ENCODE measurements around the gene XK.

Gene XK

GRCh38 chrX:37678574-37678973, 7.0 kb upstream of the XK start:
- Histone ChIP-seq H3K36me3 (ENCODE audit: control insufficient read depth, insufficient read depth, low read length) (no peaks in the 10 kb centered on the region), H3K4me3 (ENCODE audit: insufficient read depth, low read depth, low read length, poor library complexity, severe bottlenecking) (no peak overlapping the region), H3K27ac (ENCODE audit: insufficient read depth, low read length, poor library complexity, severe bottlenecking) (no peak overlapping the region), H3K4me1 (ENCODE audit: control insufficient read depth, insufficient read depth, low read length, poor library complexity, severe bottlenecking) (no peaks in the 10 kb centered on the region), H3K9me3 (ENCODE audit: control insufficient read depth, low read length) (no peaks in the 10 kb centered on the region), H3K27me3 (replicated peaks; ENCODE audit: control insufficient read depth, insufficient read depth, low read length, poor library complexity, severe bottlenecking) (no peaks in the 10 kb centered on the region)
- DNase-seq: no peak

- DNase-seq: no peak
- no peaks in the 10 kb centered on the region for H3K27me3 ChIP-seq (replicated peaks; ENCODE audit: control insufficient read depth, insufficient read depth, low read length, poor library complexity, severe bottlenecking)
- no peaks in the 10 kb centered on the region for H3K36me3 ChIP-seq (ENCODE audit: control insufficient read depth, insufficient read depth, low read length)
Measured at GRCh38 chrX:37679230-37679629, 6.4 kb upstream of the XK start.

DNA sequence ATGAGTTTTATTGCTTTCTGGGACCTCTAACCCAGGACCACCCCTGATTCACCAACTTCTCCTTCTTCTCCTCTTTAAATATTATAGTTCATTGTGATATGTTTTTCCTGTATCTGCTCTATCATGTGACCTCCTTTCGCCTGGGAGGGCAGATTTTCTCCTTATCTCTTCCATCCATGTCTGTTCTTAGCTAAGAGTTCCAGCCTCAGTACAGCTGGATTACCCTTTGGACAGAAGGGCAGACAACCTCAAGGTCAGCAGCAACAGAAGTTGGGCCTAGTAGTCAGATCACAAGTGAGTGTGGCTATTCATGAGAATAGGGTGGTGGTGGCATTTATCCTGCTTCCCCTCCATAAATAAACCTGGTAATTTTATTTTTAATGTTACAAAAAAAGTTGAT, 5.7 kb upstream of the XK start:
- no peaks in the 10 kb centered on the region for H3K27me3 ChIP-seq (replicated peaks; ENCODE audit: control insufficient read depth, insufficient read depth, low read length, poor library complexity, severe bottlenecking)
- DNase-seq: no peak
- H3K36me3 ChIP-seq (ENCODE audit: control insufficient read depth, insufficient read depth, low read length): no peaks in the 10 kb centered on the region
- H3K27ac ChIP-seq (ENCODE audit: insufficient read depth, low read length, poor library complexity, severe bottlenecking): no peak overlapping the region
- H3K4me1 ChIP-seq (ENCODE audit: control insufficient read depth, insufficient read depth, low read length, poor library complexity, severe bottlenecking): no peaks in the 10 kb centered on the region
- H3K4me3 ChIP-seq (ENCODE audit: insufficient read depth, low read depth, low read length, poor library complexity, severe bottlenecking): no peak overlapping the region
- H3K9me3 ChIP-seq (ENCODE audit: control insufficient read depth, low read length): no peaks in the 10 kb centered on the region

More at GRCh38 chrX:37679230-37679629, 6.4 kb upstream of the XK start:
- Histone ChIP-seq H3K4me1 (ENCODE audit: control insufficient read depth, insufficient read depth, low read length, poor library complexity, severe bottlenecking) (no peaks in the 10 kb centered on the region), H3K9me3 (ENCODE audit: control insufficient read depth, low read length) (no peaks in the 10 kb centered on the region), H3K4me3 (ENCODE audit: insufficient read depth, low read depth, low read length, poor library complexity, severe bottlenecking) (no peak overlapping the region), H3K27ac (ENCODE audit: insufficient read depth, low read length, poor library complexity, severe bottlenecking) (no peak overlapping the region)

GRCh38 chrX:37684426-37684825, 1.2 kb upstream of the XK start:
- Histone ChIP-seq H3K9me3 (ENCODE audit: control insufficient read depth, low read length) (no peaks in the 10 kb centered on the region), H3K27ac (ENCODE audit: insufficient read depth, low read length, poor library complexity, severe bottlenecking) (no peak overlapping the region), H3K27me3 (replicated peaks; ENCODE audit: control insufficient read depth, insufficient read depth, low read length, poor library complexity, severe bottlenecking) (no peaks in the 10 kb centered on the region), H3K4me3 (ENCODE audit: insufficient read depth, low read depth, low read length, poor library complexity, severe bottlenecking) (no peak overlapping the region), H3K4me1 (ENCODE audit: control insufficient read depth, insufficient read depth, low read length, poor library complexity, severe bottlenecking) (no peaks in the 10 kb centered on the region), H3K36me3 (ENCODE audit: control insufficient read depth, insufficient read depth, low read length) (no peaks in the 10 kb centered on the region)
- no peak for DNase-seq

- Histone ChIP-seq H3K27ac (ENCODE audit: insufficient read depth, low read length, poor library complexity, severe bottlenecking) (no peak overlapping the region), H3K4me3 (ENCODE audit: insufficient read depth, low read depth, low read length, poor library complexity, severe bottlenecking) (peak overlapping the region; percentile 25), H3K4me1 (ENCODE audit: control insufficient read depth, insufficient read depth, low read length, poor library complexity, severe bottlenecking) (no peaks in the 10 kb centered on the region), H3K27me3 (replicated peaks; ENCODE audit: control insufficient read depth, insufficient read depth, low read length, poor library complexity, severe bottlenecking) (no peaks in the 10 kb centered on the region), H3K36me3 (ENCODE audit: control insufficient read depth, insufficient read depth, low read length) (no peaks in the 10 kb centered on the region), H3K9me3 (ENCODE audit: control insufficient read depth, low read length) (no peaks in the 10 kb centered on the region)
- DNase-seq: no peak
Measured at GRCh38 chrX:37684973-37685372, 618 bp upstream of the XK start.

GRCh38 chrX:37686369-37686995, 891 bp downstream of the XK start:
- Histone ChIP-seq H3K9me3 (ENCODE audit: control insufficient read depth, low read length) (no peaks in the 10 kb centered on the region), H3K36me3 (ENCODE audit: control insufficient read depth, insufficient read depth, low read length) (no peaks in the 10 kb centered on the region), H3K4me3 (ENCODE audit: insufficient read depth, low read depth, low read length, poor library complexity, severe bottlenecking) (peak overlapping the region; percentile 40), H3K4me1 (ENCODE audit: control insufficient read depth, insufficient read depth, low read length, poor library complexity, severe bottlenecking) (no peaks in the 10 kb centered on the region), H3K27ac (ENCODE audit: insufficient read depth, low read length, poor library complexity, severe bottlenecking) (no peak overlapping the region), H3K27me3 (replicated peaks; ENCODE audit: control insufficient read depth, insufficient read depth, low read length, poor library complexity, severe bottlenecking) (no peaks in the 10 kb centered on the region)
- no peak for DNase-seq

DNA sequence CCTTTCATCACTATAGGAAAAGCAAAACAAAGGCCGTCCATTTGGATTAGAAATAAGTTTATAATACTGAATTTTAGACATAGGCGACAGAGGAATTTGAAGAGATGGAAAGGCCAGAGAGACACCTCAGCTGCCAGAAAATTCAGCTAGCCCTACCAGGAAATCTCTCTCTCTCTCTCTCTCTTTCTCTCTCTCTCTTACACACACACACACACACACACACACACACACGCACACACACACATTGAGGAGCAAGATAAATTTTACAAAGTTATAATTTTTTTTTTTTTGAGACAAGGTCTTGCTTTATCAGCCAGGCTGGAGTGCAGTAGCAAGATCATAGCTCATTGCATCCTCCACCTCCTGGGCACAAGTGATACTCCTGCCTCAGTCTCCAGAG, 1.4 kb downstream of the XK start:
- H3K4me1 ChIP-seq (ENCODE audit: control insufficient read depth, insufficient read depth, low read length, poor library complexity, severe bottlenecking): no peaks in the 10 kb centered on the region
- no peak overlapping the region for H3K27ac ChIP-seq (ENCODE audit: insufficient read depth, low read length, poor library complexity, severe bottlenecking)
- no peak for DNase-seq
- H3K4me3 ChIP-seq (ENCODE audit: insufficient read depth, low read depth, low read length, poor library complexity, severe bottlenecking): no peak overlapping the region
- H3K9me3 ChIP-seq (ENCODE audit: control insufficient read depth, low read length): no peaks in the 10 kb centered on the region
- no peaks in the 10 kb centered on the region for H3K36me3 ChIP-seq (ENCODE audit: control insufficient read depth, insufficient read depth, low read length)
- H3K27me3 ChIP-seq (replicated peaks; ENCODE audit: control insufficient read depth, insufficient read depth, low read length, poor library complexity, severe bottlenecking): no peaks in the 10 kb centered on the region

DNA sequence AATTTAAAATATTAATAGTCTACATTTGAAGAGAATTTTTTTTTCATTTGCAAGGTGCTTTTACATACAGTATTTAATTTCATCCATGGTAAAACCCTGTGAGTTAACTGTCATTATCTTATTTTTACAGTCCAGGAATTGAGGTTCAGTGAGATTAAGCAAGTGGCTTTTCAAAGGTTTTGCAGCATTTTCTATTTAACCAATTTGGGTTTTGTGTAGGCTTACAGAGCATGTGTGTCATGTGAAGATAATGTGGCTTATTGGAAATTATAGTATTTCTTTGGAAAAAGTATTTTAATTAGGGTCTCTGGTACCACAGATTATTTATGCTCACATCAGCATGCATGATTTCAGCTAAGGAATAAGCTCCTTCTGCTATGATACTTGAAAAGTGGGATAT, 4.5 kb downstream of the XK start:
- Histone ChIP-seq H3K4me1 (ENCODE audit: control insufficient read depth, insufficient read depth, low read length, poor library complexity, severe bottlenecking) (no peaks in the 10 kb centered on the region), H3K27ac (ENCODE audit: insufficient read depth, low read length, poor library complexity, severe bottlenecking) (no peak overlapping the region), H3K4me3 (ENCODE audit: insufficient read depth, low read depth, low read length, poor library complexity, severe bottlenecking) (no peak overlapping the region), H3K9me3 (ENCODE audit: control insufficient read depth, low read length) (no peaks in the 10 kb centered on the region), H3K27me3 (replicated peaks; ENCODE audit: control insufficient read depth, insufficient read depth, low read length, poor library complexity, severe bottlenecking) (no peaks in the 10 kb centered on the region), H3K36me3 (ENCODE audit: control insufficient read depth, insufficient read depth, low read length) (no peaks in the 10 kb centered on the region)
- DNase-seq: no peak

- H3K27ac ChIP-seq (ENCODE audit: insufficient read depth, low read length, poor library complexity, severe bottlenecking): no peak overlapping the region
- no peaks in the 10 kb centered on the region for H3K36me3 ChIP-seq (ENCODE audit: control insufficient read depth, insufficient read depth, low read length)
- H3K4me3 ChIP-seq (ENCODE audit: insufficient read depth, low read depth, low read length, poor library complexity, severe bottlenecking): no peak overlapping the region
- no peaks in the 10 kb centered on the region for H3K9me3 ChIP-seq (ENCODE audit: control insufficient read depth, low read length)
- H3K4me1 ChIP-seq (ENCODE audit: control insufficient read depth, insufficient read depth, low read length, poor library complexity, severe bottlenecking): no peaks in the 10 kb centered on the region
- no peaks in the 10 kb centered on the region for H3K27me3 ChIP-seq (replicated peaks; ENCODE audit: control insufficient read depth, insufficient read depth, low read length, poor library complexity, severe bottlenecking)
- no peak for DNase-seq
Measured at GRCh38 chrX:37692918-37693317, 7.3 kb downstream of the XK start.

DNA sequence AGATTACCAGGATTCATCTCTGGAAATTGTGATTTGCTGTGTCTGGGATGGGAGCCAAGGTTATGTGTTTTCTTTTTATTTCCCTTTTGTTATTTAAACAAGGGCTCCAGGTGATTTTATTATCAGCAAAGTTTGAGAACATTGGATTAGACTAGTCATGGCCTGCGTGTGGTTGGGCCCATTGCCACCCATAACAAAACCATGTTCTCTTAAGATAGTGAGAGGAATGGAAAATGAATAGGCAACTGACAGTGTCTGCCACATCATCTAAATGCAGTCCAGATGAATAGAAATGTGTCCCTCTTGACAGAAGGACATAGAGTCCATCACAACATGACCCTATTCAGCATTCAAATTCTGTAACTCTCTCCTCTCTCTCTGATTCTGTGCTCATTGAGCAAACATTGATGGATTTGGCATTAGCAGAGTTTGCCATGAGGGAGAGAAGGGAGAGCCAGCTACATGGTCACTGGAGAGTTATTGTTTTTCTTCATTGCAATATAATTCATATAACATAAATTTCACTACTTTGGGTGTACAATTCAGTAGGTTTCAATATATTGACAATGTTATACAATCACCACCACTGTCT, 11.7 kb downstream of the XK start:
- no peaks in the 10 kb centered on the region for H3K36me3 ChIP-seq (ENCODE audit: control insufficient read depth, insufficient read depth, low read length)
- H3K27ac ChIP-seq (ENCODE audit: insufficient read depth, low read length, poor library complexity, severe bottlenecking): no peak overlapping the region
- H3K9me3 ChIP-seq (ENCODE audit: control insufficient read depth, low read length): no peaks in the 10 kb centered on the region
- H3K4me1 ChIP-seq (ENCODE audit: control insufficient read depth, insufficient read depth, low read length, poor library complexity, severe bottlenecking): no peaks in the 10 kb centered on the region
- H3K27me3 ChIP-seq (replicated peaks; ENCODE audit: control insufficient read depth, insufficient read depth, low read length, poor library complexity, severe bottlenecking): no peaks in the 10 kb centered on the region
- DNase-seq: no peak
- no peak overlapping the region for H3K4me3 ChIP-seq (ENCODE audit: insufficient read depth, low read depth, low read length, poor library complexity, severe bottlenecking)
